SHP77 (cell line): ENCODE results near the gene ASMTL.

Experiments used
- DNase-seq, 2 experiments: peaks; one replicate each; lab custom pipeline; 2025; lab: John Stamatoyannopoulos, UW

The ASMTL gene

GRCh38 chrX:1403228-1403627 lies 49.5 kb downstream of the ASMTL start:
- no peak for DNase-seq

- DNase-seq = no peak
Observed at GRCh38 chrX:1401611-1402430, 50.9 kb downstream of the ASMTL start.

GRCh38 chrX:1400742-1401471 lies 51.8 kb downstream of the ASMTL start:
- no peak for DNase-seq

GRCh38 chrX:1400049-1400448 lies 52.7 kb downstream of the ASMTL start:
- no peak for DNase-seq

- DNase-seq = no peak
Observed at GRCh38 chrX:1398431-1399340, 54.0 kb downstream of the ASMTL start.

GRCh38 chrX:1397441-1398270 lies 55.1 kb downstream of the ASMTL start:
- DNase-seq = no peak

- DNase-seq = no peak
Observed at GRCh38 chrX:1397001-1397400, 55.7 kb downstream of the ASMTL start.

GRCh38 chrX:1395646-1396216 lies 57.0 kb downstream of the ASMTL start:
- DNase-seq = no peak

- DNase-seq = no peak
Observed at GRCh38 chrX:1394731-1395501, 57.8 kb downstream of the ASMTL start.

GRCh38 chrX:1393871-1394615 lies 58.7 kb downstream of the ASMTL start:
- DNase-seq = no peak

- no peak for DNase-seq
Observed at GRCh38 chrX:1392376-1393068, 60.2 kb downstream of the ASMTL start.

GRCh38 chrX:1391707-1392375 lies 60.9 kb downstream of the ASMTL start, which contains the start of gene SLC25A6:
TSS of gene SLC25A6 (minus strand) at chrX:1392113. CDS start at chrX:1392009, 104 bp downstream.
- DNase-seq = no peak

- DNase-seq = no peak
Observed at GRCh38 chrX:1391370-1391706, 61.4 kb downstream of the ASMTL start.

GRCh38 chrX:1390621-1391369 lies 61.9 kb downstream of the ASMTL start:
- DNase-seq = no peak

- DNase-seq = no peak
Observed at GRCh38 chrX:1389993-1390285, 62.8 kb downstream of the ASMTL start.

- DNase-seq = no peak
Observed at GRCh38 chrX:1389181-1389992, 63.3 kb downstream of the ASMTL start.

- no peak for DNase-seq
Observed at GRCh38 chrX:1388651-1389050, 64.1 kb downstream of the ASMTL start.
